H1 (cell line): ENCODE measurements around the gene SMARCA5. TPM values are rescaled to one million over a fixed set of nuclear protein-coding genes. Genes with fewer than 3 reads are reported as not detected.

Experiments used
- CTCF ChIA-PET: fragments of 300-600 bp; sonication (Branson Sonifier 250); formaldehyde crosslinking; loops from one replicate; lab custom pipeline; 2021; ENCODE audit not compliant: partially characterized antibody; lab: Charles Lee
- POLR2A ChIA-PET: fragments of 300-600 bp; sonication (Branson Sonifier 250); formaldehyde crosslinking; loops from one replicate; lab custom pipeline; 2021; ENCODE audit warnings: inconsistent platforms; ENCODE audit not compliant: partially characterized antibody; lab: Charles Lee
- DNase-seq, 2 experiments: peaks; one replicate each; pipeline versions ENCODE4 v3.0.0 to v3.0.0-alpha.2; 2010 to 2022; ENCODE audit warnings: low spot score in 2 of 2, low read depth in 1 of 2, mixed read lengths in 1 of 2
- FAIRE-seq: peaks from 2 replicates; lab custom pipeline; 2011; peaks lifted over from hg19 to GRCh38; lab: Jason Lieb, UNC
- H2AFZ ChIP-seq: 2 replicates; pipeline ENCODE4 v1.8.1; 2012; ENCODE audit warnings: low read length, inconsistent platforms
- H2AK5ac ChIP-seq: 2 replicates; pipeline ENCODE4 v1.6.1; 2013; ENCODE audit warnings: low read depth, low read length
- H2BK120ac ChIP-seq: replicated peaks from 2 replicates; pipeline ENCODE3; 2013; ENCODE audit warnings: low read depth, low read length, inconsistent platforms
- H2BK12ac ChIP-seq: 2 replicates; pipeline ENCODE4 v1.6.1; 2013; ENCODE audit warnings: low read depth, low read length
- H2BK15ac ChIP-seq: 2 replicates; pipeline ENCODE4 v1.6.1; 2013; ENCODE audit warnings: low read length
- H2BK20ac ChIP-seq: 2 replicates; pipeline ENCODE4 v1.6.1; 2013; ENCODE audit warnings: low read length
- H2BK5ac ChIP-seq: 2 replicates; pipeline ENCODE4 v1.6.1; 2013; ENCODE audit warnings: low read depth, low read length
- H3K14ac ChIP-seq: 2 replicates; pipeline ENCODE4 v1.6.1; 2013; ENCODE audit warnings: inconsistent platforms; ENCODE audit not compliant: insufficient read length
- H3K18ac ChIP-seq: 2 replicates; pipeline ENCODE4 v1.6.1; 2013; ENCODE audit warnings: low read length; ENCODE audit errors: extremely low read depth
- H3K23ac ChIP-seq: 2 replicates; pipeline ENCODE4 v1.6.1; 2013; ENCODE audit warnings: inconsistent platforms; ENCODE audit not compliant: insufficient read length
- H3K23me2 ChIP-seq: 2 replicates; pipeline ENCODE4 v1.6.1; 2013; ENCODE audit warnings: low read depth, low read length
- H3K27ac ChIP-seq: 2 replicates; pipeline ENCODE4 v1.6.1; 2011; ENCODE audit warnings: low read depth, low read length, inconsistent platforms
- H3K27me3 ChIP-seq, 4 experiments: replicated peaks in 1 of 4; 1 replicate in 1 of 4; 2 replicates in 3 of 4; pipeline versions ENCODE4 v1.6.1 to v1.8.1; 2011 to 2013; ENCODE audit warnings: low read length in 3 of 4, mild to moderate bottlenecking in 3 of 4, inconsistent platforms in 2 of 4, mixed read lengths in 2 of 4, moderate library complexity in 1 of 4; ENCODE audit not compliant: control insufficient read depth in 3 of 4, insufficient read depth in 3 of 4; ENCODE audit errors: extremely low read depth in 1 of 4
- H3K36me3 ChIP-seq, 4 experiments: 2 replicates each; pipeline versions ENCODE4 v1.6.1 to v1.8.1; 2011 to 2013; ENCODE audit warnings: mild to moderate bottlenecking in 4 of 4, low read length in 3 of 4, moderate library complexity in 2 of 4, control low read depth in 1 of 4, inconsistent platforms in 1 of 4; ENCODE audit not compliant: insufficient read depth in 4 of 4, control insufficient read depth in 2 of 4
- H3K4ac ChIP-seq: replicated peaks from 2 replicates; pipeline ENCODE3; 2013; ENCODE audit warnings: low read length, low read depth, mixed read lengths, inconsistent platforms; ENCODE audit not compliant: insufficient read length
- H3K4me1 ChIP-seq, 4 experiments: replicated peaks in 1 of 4; 1 replicate in 1 of 4; 2 replicates in 3 of 4; pipeline versions ENCODE4 v1.6.1 to v1.8.1; 2011 to 2013; ENCODE audit warnings: low read length in 3 of 4, inconsistent platforms in 2 of 4, mixed read lengths in 1 of 4; ENCODE audit not compliant: insufficient read depth in 4 of 4, control insufficient read depth in 3 of 4
- H3K4me2 ChIP-seq, 2 experiments: 2 replicates each; pipeline versions ENCODE4 v1.6.1 to v1.8.1; 2011 to 2013; ENCODE audit warnings: low read depth in 2 of 2, low read length in 2 of 2, control low read depth in 1 of 2, inconsistent platforms in 1 of 2, mild to moderate bottlenecking in 1 of 2; ENCODE audit not compliant: insufficient read depth in 1 of 2
- H3K4me3 ChIP-seq, 4 experiments: fragments of 200-600, 300-600 bp in 1 of 4; sonication (generic), shearing (Covaris generic), sonication (Bioruptor Twin) in 1 of 4; 2 replicates each; pipeline versions ENCODE4 v1.5.1 to v1.8.1; 2011 to 2016; ENCODE audit warnings: low read length in 4 of 4, low read depth in 3 of 4, control low read depth in 2 of 4, inconsistent platforms in 2 of 4, mild to moderate bottlenecking in 2 of 4, mixed read lengths in 1 of 4, moderate library complexity in 1 of 4; ENCODE audit not compliant: insufficient read depth in 2 of 4; ENCODE audit errors: extremely low read depth in 1 of 4
- H3K56ac ChIP-seq: replicated peaks from 2 replicates; pipeline ENCODE3; 2013; ENCODE audit warnings: low read depth, mild to moderate bottlenecking, mixed read lengths, low read length, inconsistent platforms; ENCODE audit not compliant: insufficient read length
- H3K79me1 ChIP-seq: 2 replicates; pipeline ENCODE4 v1.6.1; 2013; ENCODE audit warnings: low read depth, low read length, control low read depth
- H3K79me2 ChIP-seq, 2 experiments: 2 replicates each; pipeline versions ENCODE4 v1.6.1 to v1.8.1; 2012 to 2013; ENCODE audit warnings: low read length in 2 of 2, mild to moderate bottlenecking in 2 of 2, inconsistent platforms in 1 of 2; ENCODE audit not compliant: insufficient read depth in 2 of 2, control insufficient read depth in 1 of 2
- H3K9ac ChIP-seq, 4 experiments: replicated peaks in 1 of 4; 1 replicate in 1 of 4; 2 replicates in 3 of 4; pipeline versions ENCODE4 v1.6.1 to v1.8.1; 2011 to 2013; ENCODE audit warnings: low read depth in 3 of 4, low read length in 3 of 4, control low read depth in 2 of 4, mild to moderate bottlenecking in 2 of 4, moderate library complexity in 2 of 4, inconsistent platforms in 1 of 4; ENCODE audit errors: extremely low read depth in 1 of 4
- H3K9me3 ChIP-seq, 2 experiments: 2 replicates each; pipeline versions ENCODE4 v1.6.1 to v1.8.1; 2012 to 2013; ENCODE audit warnings: mild to moderate bottlenecking in 2 of 2, moderate library complexity in 2 of 2, control low read depth in 1 of 2, inconsistent platforms in 1 of 2, low read depth in 1 of 2, low read length in 1 of 2, mixed read lengths in 1 of 2; ENCODE audit not compliant: insufficient read depth in 2 of 2
- H4K20me1 ChIP-seq, 2 experiments: replicated peaks in 1 of 2; 2 replicates each; pipeline versions ENCODE3 to v1.8.1; 2011 to 2013; ENCODE audit warnings: inconsistent platforms in 2 of 2, low read length in 2 of 2, mild to moderate bottlenecking in 1 of 2; ENCODE audit not compliant: insufficient read depth in 2 of 2, control insufficient read depth in 1 of 2
- H4K5ac ChIP-seq: 2 replicates; pipeline ENCODE4 v1.6.1; 2013; ENCODE audit warnings: low read length, low read depth, mixed read lengths, inconsistent platforms; ENCODE audit not compliant: insufficient read length
- H4K8ac ChIP-seq: 2 replicates; pipeline ENCODE4 v1.8.0; 2013; ENCODE audit warnings: mild to moderate bottlenecking, moderate library complexity, low read length, inconsistent platforms; ENCODE audit not compliant: insufficient read depth; ENCODE audit errors: extremely low read depth
- H4K91ac ChIP-seq: replicated peaks from 2 replicates; pipeline ENCODE3; 2013; ENCODE audit warnings: low read length, mixed read lengths, inconsistent platforms; ENCODE audit not compliant: insufficient read length
- ATF2 ChIP-seq: IDR thresholded peaks from 2 replicates; pipeline ENCODE4 v1.6.1; 2012; ENCODE audit warnings: low read length, inconsistent platforms
- HDAC2 ChIP-seq, 2 experiments: fragments of 300-600 bp in 1 of 2; sonication (generic) in 1 of 2; IDR thresholded peaks; 2 replicates each; pipeline ENCODE4 v1.6.1; 2011 to 2012; ENCODE audit warnings: low read depth in 2 of 2, low read length in 2 of 2, mild to moderate bottlenecking in 2 of 2, moderate library complexity in 2 of 2, borderline replicate concordance in 1 of 2, inconsistent platforms in 1 of 2
- RBBP5 ChIP-seq: IDR thresholded peaks from 2 replicates; pipeline ENCODE4 v1.7.1; 2012; ENCODE audit warnings: low read depth, mild to moderate bottlenecking, inconsistent platforms, low read length, moderate library complexity, borderline replicate concordance
- SIN3A ChIP-seq, 2 experiments: IDR thresholded peaks in 1 of 2; conservative IDR thresholded peaks in 1 of 2; 2 replicates each; pipeline ENCODE4 v1.6.1; 2011 to 2012; ENCODE audit warnings: low read length in 2 of 2, improper control_type of control experiment in 1 of 2, low read depth in 1 of 2, mild to moderate bottlenecking in 1 of 2
- WGBS, 2 experiments: shearing (Covaris generic) in 1 of 2; methylation state at CpG; one replicate each; pipeline versions ENCODE4 v1.1.6 to v1.1.7; 2013 to 2015; ENCODE audit warnings: low lambda C conversion rate in 2 of 2, mixed read lengths in 2 of 2, inconsistent platforms in 1 of 2, low coverage in 1 of 2, missing lambda C conversion rate in 1 of 2; ENCODE audit not compliant: insufficient replicate concordance in 2 of 2, insufficient coverage in 1 of 2, insufficient read length in 1 of 2; ENCODE audit errors: extremely low coverage in 1 of 2, missing lambda C conversion rate in 1 of 2; 5-methylcytosine and 5-hydroxymethylcytosine counted together
- long read RNA-seq, 2 experiments: library from RNA in 1 of 2; library from capped mRNA in 1 of 2; stranded (forward); transcript quantifications; one replicate each; pipeline ENCODE4 v2.0.0, GENCODE V29; 2021; ENCODE audit warnings: inconsistent platforms in 1 of 2
- polyA minus RNA-seq, 3 experiments: library from RNA; depleted of rRNA, polyadenylated mRNA; stranded (reverse); fragments of >200 nt; gene quantifications; 1 replicate in 2 of 3; 2 replicates in 1 of 3; pipeline ENCODE4 v1.2.3, GENCODE V29; 2011
- polyA plus RNA-seq, 7 experiments: library from polyadenylated mRNA; depleted of rRNA in 3 of 7; stranded (reverse) in 5 of 7; unstranded in 2 of 7; fragments of >200 nt in 5 of 7; fragments of 200-250 nt in 2 of 7; gene quantifications; 1 replicate in 5 of 7; 2 replicates in 1 of 7; 4 replicates in 1 of 7; pipeline versions ENCODE4 v1.2.1 to v1.2.3, GENCODE V29; 2011 to 2013; ENCODE audit warnings: missing spikeins in 2 of 7, mixed read lengths in 2 of 7
- total RNA-seq: library from RNA; stranded (reverse); fragmentation: NEBNext Ultra II Directional; extraction: Animal tissue kit (Norgen Biotek cat#: 25700); gene quantifications from 2 replicates; pipeline ENCODE4 v1.2.1, GENCODE V29; 2021

Gene SMARCA5
- total RNA-seq (107 and 112 TPM in 2 replicates), polyA plus RNA-seq (2011; rRNA removed) (13.9 and 15.1 TPM in 2 replicates), polyA minus RNA-seq (2011; rRNA and poly(A)+ RNA removed) (30.5 and 43.1 TPM in 2 replicates)
- polyA plus RNA-seq (2011; cell fraction: cytosol; rRNA removed) = 27.9 TPM
- polyA plus RNA-seq (2011; cell fraction: nucleus; rRNA removed) = 16.4 TPM
- 44.4 to 115 TPM (median 57.8 TPM) in 4 replicates for polyA plus RNA-seq (2012, experiment 1 of 2)
- polyA plus RNA-seq (2012, experiment 2 of 2) = 7.7 TPM
- polyA plus RNA-seq (2013, experiment 1 of 2) = 63.2 TPM
- polyA plus RNA-seq (2013, experiment 2 of 2) = 65.2 TPM
- polyA minus RNA-seq (2011; cell fraction: cytosol; rRNA and poly(A)+ RNA removed) = 48.8 TPM
- 82.0 TPM for polyA minus RNA-seq (2011; cell fraction: nucleus; rRNA and poly(A)+ RNA removed)
- long read RNA-seq, experiment 1, full-length matches to known transcripts = 7 of 126 reads
- long read RNA-seq, experiment 1, partial matches to known transcripts = 103 of 126 reads
- long read RNA-seq, experiment 1, other reads (novel, unspliced or antisense) = 16 of 126 reads
- long read RNA-seq, experiment 2, full-length matches to known transcripts = 2 of 25 reads
- long read RNA-seq, experiment 2, partial matches to known transcripts = 21 of 25 reads
- long read RNA-seq, experiment 2, other reads (novel, unspliced or antisense) = 2 of 25 reads

GRCh38 chr4:143513314-143514168 is at the start of gene SMARCA5:
TSS of gene SMARCA5 (plus strand) at chr4:143513702. CDS start at chr4:143513925, 223 bp downstream.
- Histone ChIP-seq H3K79me2 (peaks cover 23 to 48% of the 10 kb centered on the region in 2 experiments), H4K8ac (peak within 1 kb of the TSS; percentile 96; the same call in 1 of the 2 replicates), H3K4me1 (peaks cover 0 to 3% (median 0%) of the 10 kb centered on the region in 4 experiments; a peak in 2 of 7 replicates), H3K27me3 (no peaks in the 10 kb centered on the region), H3K9me3 (no peaks in the 10 kb centered on the region), H3K4ac (no peak within 1 kb of the TSS), H3K18ac (peak within 1 kb of the TSS; percentile 89), H2BK120ac (no peak within 1 kb of the TSS), H3K36me3 (peaks cover 0 to 17% (median 5%) of the 10 kb centered on the region in 4 experiments; a peak in 2 of 8 replicates), H4K91ac (no peak within 1 kb of the TSS), H3K23me2 (no peaks in the 10 kb centered on the region), H3K56ac (peak within 1 kb of the TSS; percentile 72), H4K20me1 (peaks cover 12 to 18% of the 10 kb centered on the region in 2 experiments), H3K79me1 (no peaks in the 10 kb centered on the region), H2AFZ (peak within 1 kb of the TSS; percentile 96; the same call in 1 of the 2 replicates), H2BK5ac (peak within 1 kb of the TSS; percentile 74), H2AK5ac (no peak within 1 kb of the TSS), H3K27ac (peak within 1 kb of the TSS; percentile 96), H3K23ac (no peak within 1 kb of the TSS), H4K5ac (peak within 1 kb of the TSS; percentile 47), H2BK20ac (no peak within 1 kb of the TSS), H3K9ac (peak within 1 kb of the TSS; percentile 95 to 99 (median 97)), H3K4me2 (peak within 1 kb of the TSS; percentile 68 to 76), H2BK12ac (no peak within 1 kb of the TSS; the same call in 1 of the 2 replicates), H3K14ac (no peak within 1 kb of the TSS), H3K4me3 (peak within 1 kb of the TSS; percentile 93 to 98 (median 94)), H2BK15ac (no peak within 1 kb of the TSS)
- DNase-seq = peak; percentile 89 to 95
- FAIRE-seq = peak; percentile 98
- 0% methylated on average over 80 of the region's 86 CpGs; no CpG with 5 or more reads in 1 of the 2 experiments for WGBS, 2 experiments
- ChIA-PET CTCF (interaction anchor here (0.6 kb wide), 1 partner anchor 138 kb away, joined by 3 read pairs; no protein-coding TSS in a partner anchor), POLR2A (interaction anchor here (0.9 to 3.1 kb wide), 10 partner anchors 8 to 328 kb away, joined by 3 to 11 read pairs (median 4); partner anchors contain the start of gene GAB1)
- 0 out of 4 replicates have a peak, but pooled peaks of 1 of the 2 experiments have one; percentile 12 for TF ChIP-seq HDAC2 (IDR thresholded peaks at IDR 0.05; ENCODE audit: borderline replicate concordance in 1 of 2, low read depth in 2 of 2, low read length in 2 of 2)
- TF ChIP-seq RBBP5 = peak; percentile 65; the same call in 1 of the 2 replicates
- 0 out of 2 replicates have a peak, but pooled peaks have one; percentile 35 for TF ChIP-seq ATF2
- TF ChIP-seq SIN3A (conservative IDR thresholded peaks at IDR 0.05 in 1 of 2, IDR thresholded peaks at IDR 0.05 in 1 of 2; ENCODE audit: low read depth in 1 of 2, low read length in 2 of 2) = peak in 1 of 2 experiments; percentile 47; a peak in 1 of 4 replicates
